Stomach (tissue), 4 donors: Measurements from ENCODE around the gene TTLL11.

Source experiments
- EP300 ChIP-seq: sonication (generic); formaldehyde crosslinking; IDR thresholded peaks from one replicate; pipeline ENCODE4 v1.6.1; 2017; ENCODE audit warnings: antibody characterized with exemption
- POLR2AphosphoS5 ChIP-seq, 3 donors: sonication (generic); formaldehyde crosslinking; IDR thresholded peaks; one replicate each; pipeline ENCODE4 v1.6.1; 2016; ENCODE audit warnings: antibody characterized with exemption in 3 of 3
- TF ChIP-seq, protein P1 (sequence below), 7 experiments: fragments of 450-650 bp in 4 of 7; fragments of 200-600 bp in 3 of 7; sonication (generic) in 3 of 7; IDR thresholded peaks; one replicate each; pipeline ENCODE4 v1.5.1; 2016 to 2019; ENCODE audit warnings: antibody characterized with exemption in 7 of 7, control low read depth in 2 of 7, mild to moderate bottlenecking in 1 of 7

- TF ChIP-seq, protein P1, sequence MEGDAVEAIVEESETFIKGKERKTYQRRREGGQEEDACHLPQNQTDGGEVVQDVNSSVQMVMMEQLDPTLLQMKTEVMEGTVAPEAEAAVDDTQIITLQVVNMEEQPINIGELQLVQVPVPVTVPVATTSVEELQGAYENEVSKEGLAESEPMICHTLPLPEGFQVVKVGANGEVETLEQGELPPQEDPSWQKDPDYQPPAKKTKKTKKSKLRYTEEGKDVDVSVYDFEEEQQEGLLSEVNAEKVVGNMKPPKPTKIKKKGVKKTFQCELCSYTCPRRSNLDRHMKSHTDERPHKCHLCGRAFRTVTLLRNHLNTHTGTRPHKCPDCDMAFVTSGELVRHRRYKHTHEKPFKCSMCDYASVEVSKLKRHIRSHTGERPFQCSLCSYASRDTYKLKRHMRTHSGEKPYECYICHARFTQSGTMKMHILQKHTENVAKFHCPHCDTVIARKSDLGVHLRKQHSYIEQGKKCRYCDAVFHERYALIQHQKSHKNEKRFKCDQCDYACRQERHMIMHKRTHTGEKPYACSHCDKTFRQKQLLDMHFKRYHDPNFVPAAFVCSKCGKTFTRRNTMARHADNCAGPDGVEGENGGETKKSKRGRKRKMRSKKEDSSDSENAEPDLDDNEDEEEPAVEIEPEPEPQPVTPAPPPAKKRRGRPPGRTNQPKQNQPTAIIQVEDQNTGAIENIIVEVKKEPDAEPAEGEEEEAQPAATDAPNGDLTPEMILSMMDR (IDR thresholded peaks at IDR 0.05) = no peak
- TF ChIP-seq POLR2AphosphoS5 (IDR thresholded peaks at IDR 0.05) = no peak
- no peak for TF ChIP-seq EP300
These were observed 136.3 kb downstream of the TTLL11 start for GRCh38 chr9:121956808-121957207.
